IMR-90 (cell line): ENCODE results near the gene PNCK. TPM values are rescaled to one million over a fixed set of nuclear protein-coding genes. Genes with fewer than 3 reads are reported as not detected.

Experiments
- ATAC-seq: fragments of 200-7000 bp; cut with Tn5 transposase; 2 replicates; pipeline ENCODE4 v1.9.1; 2020; ENCODE audit warnings: low read depth, mild to moderate bottlenecking, moderate library complexity
- BruUV-seq: library from RNA; stranded (reverse); fragments of 400-500 nt; replicated peaks from 2 replicates; lab custom pipeline; 2021; lab: Mats Ljungman, UMichigan
- CTCF ChIA-PET: fragments of 300-600 bp; formaldehyde crosslinking; extraction: SDS; loops from one replicate; lab custom pipeline; 2021; ENCODE audit warnings: antibody characterized with exemption; lab: Yijun Ruan, JAX
- POLR2A ChIA-PET: fragments of 300-600 bp; sonication (Branson Sonifier 250); formaldehyde crosslinking; loops from one replicate; lab custom pipeline; 2022; ENCODE audit warnings: antibody characterized with exemption; ENCODE audit not compliant: unreplicated experiment; lab: Charles Lee
- DNase-seq: peaks from one replicate; pipeline ENCODE4 v3.0.0; 2013
- H2AFZ ChIP-seq: replicated peaks from 2 replicates; pipeline ENCODE3; 2013; ENCODE audit warnings: low read length, mild to moderate bottlenecking; ENCODE audit not compliant: poor library complexity
- H2AK5ac ChIP-seq: 2 replicates; pipeline ENCODE4 v1.6.1; 2013; ENCODE audit warnings: low read depth, low read length, inconsistent platforms
- H2AK9ac ChIP-seq: replicated peaks from 2 replicates; pipeline ENCODE3; 2013; ENCODE audit warnings: mild to moderate bottlenecking, low read depth, low read length, moderate library complexity; ENCODE audit not compliant: poor library complexity
- H2BK120ac ChIP-seq: 2 replicates; pipeline ENCODE4 v1.6.1; 2013; ENCODE audit warnings: low read depth, low read length, inconsistent platforms
- H2BK15ac ChIP-seq: 3 replicates; pipeline ENCODE4 v1.6.1; 2013; ENCODE audit warnings: low read depth, low read length, inconsistent platforms
- H2BK20ac ChIP-seq: 2 replicates; pipeline ENCODE4 v1.6.1; 2013; ENCODE audit warnings: low read depth, mild to moderate bottlenecking, inconsistent platforms, low read length, moderate library complexity
- H2BK5ac ChIP-seq: 2 replicates; pipeline ENCODE4 v1.6.1; 2013; ENCODE audit warnings: mild to moderate bottlenecking, low read depth, low read length, inconsistent platforms; ENCODE audit not compliant: poor library complexity, severe bottlenecking
- H3K14ac ChIP-seq: replicated peaks from 2 replicates; pipeline ENCODE4 v1.6.1; 2013; ENCODE audit warnings: low read depth, low read length, inconsistent platforms
- H3K18ac ChIP-seq: 2 replicates; pipeline ENCODE4 v1.6.1; 2013; ENCODE audit warnings: low read depth, low read length, control low read depth
- H3K23ac ChIP-seq: 2 replicates; pipeline ENCODE4 v1.6.1; 2013; ENCODE audit warnings: low read depth, low read length, inconsistent platforms
- H3K27ac ChIP-seq: 2 replicates; pipeline ENCODE4 v1.5.1; 2013; ENCODE audit warnings: mild to moderate bottlenecking, control low read depth, low read length; ENCODE audit not compliant: insufficient read depth
- H3K27me3 ChIP-seq: 2 replicates; pipeline ENCODE4 v1.6.1; 2013; ENCODE audit warnings: low read length; ENCODE audit not compliant: control insufficient read depth, insufficient read depth
- H3K36me3 ChIP-seq: 2 replicates; pipeline ENCODE4 v1.6.1; 2013; ENCODE audit warnings: low read length, mixed read lengths; ENCODE audit not compliant: control insufficient read depth, insufficient read depth
- H3K4ac ChIP-seq: 2 replicates; pipeline ENCODE4 v1.6.1; 2013; ENCODE audit warnings: low read depth, low read length, inconsistent platforms
- H3K4me1 ChIP-seq: 2 replicates; pipeline ENCODE4 v1.6.1; 2013; ENCODE audit warnings: low read length, mixed read lengths; ENCODE audit not compliant: control insufficient read depth, insufficient read depth
- H3K4me2 ChIP-seq: 2 replicates; pipeline ENCODE4 v1.6.1; 2013; ENCODE audit warnings: low read depth, mild to moderate bottlenecking, control low read depth, low read length, moderate library complexity
- H3K4me3 ChIP-seq: 2 replicates; pipeline ENCODE4 v1.5.1; 2013; ENCODE audit warnings: low read depth, mild to moderate bottlenecking, control low read depth, low read length, moderate library complexity; ENCODE audit not compliant: insufficient read depth
- H3K56ac ChIP-seq: 2 replicates; pipeline ENCODE4 v1.6.1; 2013; ENCODE audit warnings: low read length, inconsistent platforms; ENCODE audit not compliant: insufficient read depth; ENCODE audit errors: extremely low read depth
- H3K79me1 ChIP-seq, 2 experiments: 2 replicates each; pipeline ENCODE4 v1.6.1; 2013; ENCODE audit warnings: low read length in 2 of 2, inconsistent platforms in 1 of 2, low read depth in 1 of 2
- H3K9ac ChIP-seq: 2 replicates; pipeline ENCODE4 v1.6.1; 2013; ENCODE audit warnings: low read depth, low read length, control low read depth
- H3K9me1 ChIP-seq: 2 replicates; pipeline ENCODE4 v1.6.1; 2013; ENCODE audit warnings: low read length, inconsistent platforms; ENCODE audit not compliant: insufficient read depth
- H3K9me3 ChIP-seq: 2 replicates; pipeline ENCODE4 v1.6.1; 2013; ENCODE audit warnings: low read length; ENCODE audit not compliant: control insufficient read depth, insufficient read depth
- H4K20me1 ChIP-seq: 2 replicates; pipeline ENCODE4 v1.6.1; 2013; ENCODE audit warnings: low read length, inconsistent platforms; ENCODE audit not compliant: insufficient read depth
- H4K5ac ChIP-seq: 2 replicates; pipeline ENCODE4 v1.6.1; 2013; ENCODE audit warnings: mild to moderate bottlenecking, low read depth, low read length, control low read depth
- H4K8ac ChIP-seq, 2 experiments: 2 replicates each; pipeline ENCODE4 v1.6.1; 2013; ENCODE audit warnings: low read depth in 2 of 2, low read length in 2 of 2, control low read depth in 1 of 2, inconsistent platforms in 1 of 2
- H4K91ac ChIP-seq: 2 replicates; pipeline ENCODE4 v1.6.1; 2013; ENCODE audit warnings: low read depth, low read length, inconsistent platforms; ENCODE audit not compliant: insufficient read depth
- CEBPB ChIP-seq: IDR thresholded peaks from 2 replicates; pipeline ENCODE4 v1.6.1; 2012; ENCODE audit warnings: low read depth, low read length, improper control_type of control experiment
- RAD21 ChIP-seq: IDR thresholded peaks from 2 replicates; pipeline ENCODE4 v1.6.1; 2012; ENCODE audit warnings: low read length, improper control_type of control experiment
- WGBS, 2 experiments: methylation state at CpG; one replicate each; pipeline versions ENCODE4 v1.1.5 to v1.1.7; 2013; ENCODE audit warnings: missing lambda C conversion rate in 2 of 2; ENCODE audit not compliant: insufficient read length in 1 of 2; ENCODE audit errors: extremely low coverage in 2 of 2; 5-methylcytosine and 5-hydroxymethylcytosine counted together
- dilution Hi-C: fragments of 300-500 bp; cut with HindIII; formaldehyde crosslinking; loops from one replicate; pipeline ENCODE4 v1.14.3; 2018; ENCODE audit warnings: low sequenced_read_pairs; ENCODE audit not compliant: unreplicated experiment
- in situ Hi-C: fragments of 300-500 bp; cut with MboI; formaldehyde crosslinking; loops from 3 replicates; pipeline ENCODE4 v1.14.3; 2019; ENCODE audit warnings: low sequenced_read_pairs, inconsistent platforms, mixed read lengths
- intact Hi-C: fragments of 100-400 bp; cut with micrococcal nuclease; formaldehyde crosslinking; loops from 2 replicates; pipeline ENCODE4 v1.10.0; 2022
- polyA plus RNA-seq, 3 experiments: library from polyadenylated mRNA; depleted of rRNA; stranded (reverse); fragments of >200 nt; gene quantifications; 2 replicates each; pipeline ENCODE4 v1.2.3, GENCODE V29; 2012; ENCODE audit warnings: low replicate concordance in 1 of 3
- total RNA-seq: library from RNA; depleted of rRNA; stranded (reverse); fragments of >200 nt; gene quantifications from 2 replicates; pipeline ENCODE4 v1.2.3, GENCODE V29; 2012
- TF ChIP-seq, protein P1 (sequence below): conservative IDR thresholded peaks from 2 replicates; pipeline ENCODE4 v1.5.1; 2012; ENCODE audit warnings: mild to moderate bottlenecking, low read depth, low read length, improper control_type of control experiment

PNCK gene
- total and polyA plus RNA-seq, 2 of the 4 experiments (the other 2 are of a cell fraction): 0.18 to 0.22 TPM

- H2BK120ac ChIP-seq: no peak overlapping the region
- H2AK9ac ChIP-seq: no peak overlapping the region
- in situ Hi-C loops (no loop called here), intact Hi-C loops (loop anchor here (1.0 kb wide), 1 partner anchor 110 kb away; no protein-coding TSS in a partner anchor), dilution Hi-C loops (no loop called here)
- no peak overlapping the region for H3K56ac ChIP-seq
- no TSS peak for BruUV-seq
- H3K4me2 ChIP-seq: no peak overlapping the region
- POLR2A ChIA-PET: no interaction called here
- H3K27me3 ChIP-seq: peaks cover 38% of the 10 kb centered on the region
- H2BK20ac ChIP-seq: no peak overlapping the region
- H3K4me3 ChIP-seq: no peak overlapping the region
- no peak overlapping the region for H2BK5ac ChIP-seq
- H4K91ac ChIP-seq: no peak overlapping the region
- H3K79me1 ChIP-seq: no peaks in the 10 kb centered on the region
- H3K4me1 ChIP-seq: no peaks in the 10 kb centered on the region
- WGBS, 2 experiments: 86% methylated on average over 10 of the region's 26 CpGs; no CpG with 5 or more reads in 1 of the 2 experiments
- H3K36me3 ChIP-seq: no peaks in the 10 kb centered on the region
- no peak overlapping the region for H4K5ac ChIP-seq
- no peak overlapping the region for H2BK15ac ChIP-seq
- H2AK5ac ChIP-seq: no peak overlapping the region
- H3K4ac ChIP-seq: no peak overlapping the region
- H4K8ac ChIP-seq: no peak overlapping the region
- CTCF ChIA-PET: no interaction called here
- no peak overlapping the region for H3K23ac ChIP-seq
- H2AFZ ChIP-seq: no peak overlapping the region
- TF ChIP-seq CEBPB (no peak), RAD21 (peak; percentile 32; the same call in 1 of the 2 replicates)
- TF ChIP-seq, protein P1, sequence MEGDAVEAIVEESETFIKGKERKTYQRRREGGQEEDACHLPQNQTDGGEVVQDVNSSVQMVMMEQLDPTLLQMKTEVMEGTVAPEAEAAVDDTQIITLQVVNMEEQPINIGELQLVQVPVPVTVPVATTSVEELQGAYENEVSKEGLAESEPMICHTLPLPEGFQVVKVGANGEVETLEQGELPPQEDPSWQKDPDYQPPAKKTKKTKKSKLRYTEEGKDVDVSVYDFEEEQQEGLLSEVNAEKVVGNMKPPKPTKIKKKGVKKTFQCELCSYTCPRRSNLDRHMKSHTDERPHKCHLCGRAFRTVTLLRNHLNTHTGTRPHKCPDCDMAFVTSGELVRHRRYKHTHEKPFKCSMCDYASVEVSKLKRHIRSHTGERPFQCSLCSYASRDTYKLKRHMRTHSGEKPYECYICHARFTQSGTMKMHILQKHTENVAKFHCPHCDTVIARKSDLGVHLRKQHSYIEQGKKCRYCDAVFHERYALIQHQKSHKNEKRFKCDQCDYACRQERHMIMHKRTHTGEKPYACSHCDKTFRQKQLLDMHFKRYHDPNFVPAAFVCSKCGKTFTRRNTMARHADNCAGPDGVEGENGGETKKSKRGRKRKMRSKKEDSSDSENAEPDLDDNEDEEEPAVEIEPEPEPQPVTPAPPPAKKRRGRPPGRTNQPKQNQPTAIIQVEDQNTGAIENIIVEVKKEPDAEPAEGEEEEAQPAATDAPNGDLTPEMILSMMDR: peak; percentile 20; the same call in 1 of the 2 replicates
- peaks cover 3% of the 10 kb centered on the region; the same call in 1 of the 2 replicates for H3K9me3 ChIP-seq
- H3K27ac ChIP-seq: no peak overlapping the region
- no peak overlapping the region for H3K14ac ChIP-seq
- no peak overlapping the region for H3K9ac ChIP-seq
- DNase-seq: no peak
- H3K18ac ChIP-seq: no peak overlapping the region
- H4K20me1 ChIP-seq: no peaks in the 10 kb centered on the region
- no peaks in the 10 kb centered on the region for H3K9me1 ChIP-seq
- peak; percentile 56 for ATAC-seq
These were observed 24.3 kb downstream of the PNCK start for GRCh38 chrX:153649178-153649914.
